K562 (cell line): Measurements from ENCODE around the gene ADAMTSL2. TPM values are rescaled to one million over a fixed set of nuclear protein-coding genes. Genes with fewer than 3 reads are reported as not detected.

Experiments
- ATAC-seq: fragments of 200-7000 bp; cut with Tn5 transposase; 3 replicates; pipeline ENCODE4 v1.9.1; 2020; ENCODE audit warnings: moderate library complexity
- BruUV-seq: library from RNA; stranded (reverse); fragments of 400-500 nt; replicated peaks from 2 replicates; lab custom pipeline; 2021; lab: Mats Ljungman, UMichigan
- CTCF ChIA-PET: fragments of 300-600 bp; formaldehyde crosslinking; extraction: SDS; loops from one replicate; lab custom pipeline; 2021; ENCODE audit warnings: low intra/inter-chr PET ratio; lab: Yijun Ruan, JAX
- POLR2A ChIA-PET: fragments of 300-600, 350-650 bp; sonication (Branson Sonifier 250); formaldehyde crosslinking; extraction: SDS; loops from one replicate; lab custom pipeline; 2021; ENCODE audit warnings: antibody characterized with exemption, inconsistent platforms; lab: Yijun Ruan, JAX
- DNase-seq, 4 experiments: peaks; one replicate each; pipeline versions ENCODE4 v3.0.0 to v3.0.0-alpha.2; 2011 to 2018; ENCODE audit warnings: low spot score in 3 of 4, mixed read lengths in 3 of 4; ENCODE audit errors: extremely low read depth in 1 of 4
- FAIRE-seq: peaks from 2 replicates; lab custom pipeline; 2011; peaks lifted over from hg19 to GRCh38; lab: Jason Lieb, UNC
- H2AFZ ChIP-seq: 2 replicates; pipeline ENCODE4 v1.6.0; 2011; ENCODE audit warnings: low read depth, low read length, control low read depth, inconsistent platforms
- H3K27ac ChIP-seq: fragments of 200-600 bp; 3 replicates; pipeline ENCODE4 v1.8.0; 2011; ENCODE audit warnings: low read depth, mild to moderate bottlenecking, control low read depth, inconsistent platforms, low read length, moderate library complexity, mixed read lengths; ENCODE audit errors: extremely low read depth
- H3K27me3 ChIP-seq, 2 experiments: fragments of 300-600 bp in 1 of 2; 2 replicates in 1 of 2; 3 replicates in 1 of 2; pipeline versions ENCODE4 v1.6.0 to v1.8.0; 2011; ENCODE audit warnings: inconsistent platforms in 2 of 2, low read length in 2 of 2, mild to moderate bottlenecking in 1 of 2, mixed read lengths in 1 of 2, moderate library complexity in 1 of 2; ENCODE audit not compliant: control insufficient read depth in 2 of 2, insufficient read depth in 2 of 2
- H3K36me3 ChIP-seq: fragments of 300-600 bp; 3 replicates; pipeline ENCODE4 v1.8.0; 2011; ENCODE audit warnings: mild to moderate bottlenecking, low read length, inconsistent platforms; ENCODE audit not compliant: control insufficient read depth, insufficient read depth
- H3K4me1 ChIP-seq, 2 experiments: fragments of 200-600 bp in 1 of 2; replicated peaks in 1 of 2; 2 replicates in 1 of 2; 3 replicates in 1 of 2; pipeline versions ENCODE4 v1.5.1 to v1.8.0; 2011; ENCODE audit warnings: inconsistent platforms in 2 of 2, low read length in 2 of 2, mild to moderate bottlenecking in 1 of 2, mixed read lengths in 1 of 2, moderate library complexity in 1 of 2; ENCODE audit not compliant: control insufficient read depth in 2 of 2, insufficient read depth in 2 of 2
- H3K4me2 ChIP-seq: 2 replicates; pipeline ENCODE4 v1.6.1; 2011; ENCODE audit warnings: low read length, control low read depth, inconsistent platforms, mixed read lengths; ENCODE audit not compliant: insufficient read depth
- H3K4me3 ChIP-seq: fragments of 200-600 bp; sonication (generic), shearing (Covaris generic); 2 replicates; pipeline ENCODE4 v1.5.1; 2016; ENCODE audit warnings: control low read depth, inconsistent platforms
- H3K79me2 ChIP-seq: fragments of 200-600 bp; 3 replicates; pipeline ENCODE4 v1.8.0; 2011; ENCODE audit warnings: low read length, inconsistent platforms; ENCODE audit not compliant: control insufficient read depth, insufficient read depth
- H3K9ac ChIP-seq, 2 experiments: 2 replicates each; pipeline versions ENCODE4 v1.6.0 to v1.6.1; 2011; ENCODE audit warnings: low read depth in 2 of 2, low read length in 2 of 2, control low read depth in 1 of 2, inconsistent platforms in 1 of 2, mild to moderate bottlenecking in 1 of 2, mixed read lengths in 1 of 2; ENCODE audit not compliant: insufficient read depth in 1 of 2
- H3K9me1 ChIP-seq: one replicate; pipeline ENCODE4 v1.6.0; 2011; ENCODE audit warnings: inconsistent platforms, mild to moderate bottlenecking, low read length, moderate library complexity; ENCODE audit not compliant: control insufficient read depth, insufficient read depth
- H3K9me3 ChIP-seq: replicated peaks from 2 replicates; pipeline ENCODE4 v1.5.1; 2011; ENCODE audit warnings: low read depth, low read length, inconsistent platforms; ENCODE audit not compliant: control insufficient read depth, insufficient read depth
- H4K20me1 ChIP-seq: replicated peaks from 2 replicates; pipeline ENCODE4 v1.6.1; 2011; ENCODE audit warnings: low read length, inconsistent platforms, mixed read lengths; ENCODE audit not compliant: control insufficient read depth, insufficient read depth
- ATF7 ChIP-seq: fragments of 450-650 bp; IDR thresholded peaks from 2 replicates; pipeline ENCODE4 v1.7.1; 2014; ENCODE audit warnings: mild to moderate bottlenecking, moderate library complexity
- DEAF1 ChIP-seq: fragments of 450-650 bp; formaldehyde crosslinking; IDR thresholded peaks from 2 replicates; pipeline ENCODE4 v1.4.0; 2020; ENCODE audit warnings: mild to moderate bottlenecking, moderate library complexity
- HOMEZ ChIP-seq: fragments of 250-450 bp; sonication (Bioruptor Pico); IDR thresholded peaks from 2 replicates; pipeline ENCODE4 v1.4.0; 2020; ENCODE audit warnings: mild to moderate bottlenecking, moderate library complexity
- KAT2B ChIP-seq: IDR thresholded peaks from one replicate; pipeline ENCODE4 v1.6.1; 2012; ENCODE audit warnings: low read depth, mild to moderate bottlenecking, control low read depth, inconsistent platforms, low read length, moderate library complexity
- ZNF146 ChIP-seq: IDR thresholded peaks from one replicate; pipeline ENCODE4 v1.6.1; 2018; ENCODE audit warnings: missing compliant biosample characterization; ENCODE audit not compliant: unreplicated experiment
- ZNF232 ChIP-seq: sonication (generic); formaldehyde crosslinking; IDR thresholded peaks from 2 replicates; pipeline ENCODE4 v1.8.0; 2022; ENCODE audit warnings: mild to moderate bottlenecking, missing genetic modification reagents
- ZNF830 ChIP-seq: fragments of 250-450 bp; sonication (Bioruptor Pico); IDR thresholded peaks from 2 replicates; pipeline ENCODE4 v1.5.0; 2021; ENCODE audit warnings: mild to moderate bottlenecking
- WGBS: fragments of 100-300 bp; shearing (Covaris generic); methylation state at CpG from one replicate; pipeline ENCODE4 v1.1.6; 2016; ENCODE audit warnings: low coverage, mixed read lengths; ENCODE audit not compliant: insufficient coverage; ENCODE audit errors: missing lambda C conversion rate; 5-methylcytosine and 5-hydroxymethylcytosine counted together
- in situ Hi-C: fragments of 300-500 bp; cut with MboI; formaldehyde crosslinking; loops from 4 replicates; pipeline ENCODE4 v1.15.0; 2018; ENCODE audit warnings: inconsistent platforms, mixed read lengths
- intact Hi-C: fragments of 100-400 bp; cut with micrococcal nuclease; formaldehyde crosslinking; loops from 2 replicates; pipeline ENCODE4 v1.14.2; 2022
- polyA plus RNA-seq, 8 experiments: library from polyadenylated mRNA; depleted of rRNA in 4 of 8; stranded (reverse) in 5 of 8; unstranded in 3 of 8; fragments of >200 nt; fragmentation: Nextera tagmentation in 2 of 8; fragmentation: Illumina TruSeq in 1 of 8; extraction: Ambion mirVana in 2 of 8; extraction: Trizol in 1 of 8; gene quantifications; 2 replicates each; pipeline versions ENCODE4 v1.2.1 to v1.2.3, GENCODE V29; 2011 to 2014; ENCODE audit warnings: inconsistent platforms in 1 of 8, missing spikeins in 1 of 8
- total RNA-seq, 7 experiments: library from RNA; depleted of rRNA in 6 of 7; stranded (reverse); fragments of >200 nt in 6 of 7; fragmentation: Illumina TruSeq in 2 of 7; extraction: Trizol in 2 of 7; gene quantifications; 2 replicates each; pipeline versions ENCODE4 v1.2.1 to v1.2.3, GENCODE V29; 2011 to 2021; ENCODE audit warnings: low replicate concordance in 1 of 7

The ADAMTSL2 gene
- total and polyA plus RNA-seq, 9 of the 15 experiments (the other 6 are each of a cell fraction or from before 2014, with no cell fraction given) = 0.04 TPM; not detected in 8

GRCh38 chr9:133520121-133520835 is 14.2 kb upstream of the ADAMTSL2 start:
- ChIA-PET POLR2A (no interaction called here), CTCF (no interaction called here)
- DNase-seq (no peak), FAIRE-seq (no peak), ATAC-seq (no peak)
- Histone ChIP-seq H3K4me2 (no peak overlapping the region), H2AFZ (no peak overlapping the region), H3K9ac (no peak overlapping the region), H4K20me1 (peaks cover 11% of the 10 kb centered on the region), H3K9me3 (no peaks in the 10 kb centered on the region), H3K4me1 (peaks cover 0 to 14% of the 10 kb centered on the region in 2 experiments; a peak in 1 of 5 replicates), H3K4me3 (no peak overlapping the region), H3K27me3 (peaks cover 46 to 92% of the 10 kb centered on the region in 2 experiments), H3K9me1 (no peaks in the 10 kb centered on the region), H3K36me3 (no peaks in the 10 kb centered on the region), H3K27ac (no peak overlapping the region), H3K79me2 (no peaks in the 10 kb centered on the region)
- TF ChIP-seq ZNF146 (CRISPR knock-in tag) (no peak), ZNF830 (no peak), HOMEZ (CRISPR knock-in tag) (no peak), ZNF232 (CRISPR knock-in tag) (no peak), ATF7 (no peak), KAT2B (no peak), DEAF1 (no peak)
- no TSS peak for BruUV-seq
- WGBS = 4% methylated on average over 21 of the region's 24 CpGs
- intact Hi-C loops = no loop called here
- in situ Hi-C loops = no loop called here
